H1 (cell line): ENCODE measurements around the gene NKIRAS2. TPM values are rescaled to one million over a fixed set of nuclear protein-coding genes. Genes with fewer than 3 reads are reported as not detected.

Experiments used
- CTCF ChIA-PET: fragments of 300-600 bp; sonication (Branson Sonifier 250); formaldehyde crosslinking; loops from one replicate; lab custom pipeline; 2021; ENCODE audit not compliant: partially characterized antibody; lab: Charles Lee
- POLR2A ChIA-PET: fragments of 300-600 bp; sonication (Branson Sonifier 250); formaldehyde crosslinking; loops from one replicate; lab custom pipeline; 2021; ENCODE audit warnings: inconsistent platforms; ENCODE audit not compliant: partially characterized antibody; lab: Charles Lee
- DNase-seq, 2 experiments: peaks; one replicate each; pipeline versions ENCODE4 v3.0.0 to v3.0.0-alpha.2; 2010 to 2022; ENCODE audit warnings: low spot score in 2 of 2, low read depth in 1 of 2, mixed read lengths in 1 of 2
- FAIRE-seq: peaks from 2 replicates; lab custom pipeline; 2011; peaks lifted over from hg19 to GRCh38; lab: Jason Lieb, UNC
- H2AFZ ChIP-seq: 2 replicates; pipeline ENCODE4 v1.8.1; 2012; ENCODE audit warnings: low read length, inconsistent platforms
- H2AK5ac ChIP-seq: 2 replicates; pipeline ENCODE4 v1.6.1; 2013; ENCODE audit warnings: low read depth, low read length
- H2BK120ac ChIP-seq: replicated peaks from 2 replicates; pipeline ENCODE3; 2013; ENCODE audit warnings: low read depth, low read length, inconsistent platforms
- H2BK12ac ChIP-seq: 2 replicates; pipeline ENCODE4 v1.6.1; 2013; ENCODE audit warnings: low read depth, low read length
- H2BK15ac ChIP-seq: 2 replicates; pipeline ENCODE4 v1.6.1; 2013; ENCODE audit warnings: low read length
- H2BK20ac ChIP-seq: 2 replicates; pipeline ENCODE4 v1.6.1; 2013; ENCODE audit warnings: low read length
- H2BK5ac ChIP-seq: 2 replicates; pipeline ENCODE4 v1.6.1; 2013; ENCODE audit warnings: low read depth, low read length
- H3K14ac ChIP-seq: 2 replicates; pipeline ENCODE4 v1.6.1; 2013; ENCODE audit warnings: inconsistent platforms; ENCODE audit not compliant: insufficient read length
- H3K18ac ChIP-seq: 2 replicates; pipeline ENCODE4 v1.6.1; 2013; ENCODE audit warnings: low read length; ENCODE audit errors: extremely low read depth
- H3K23ac ChIP-seq: 2 replicates; pipeline ENCODE4 v1.6.1; 2013; ENCODE audit warnings: inconsistent platforms; ENCODE audit not compliant: insufficient read length
- H3K23me2 ChIP-seq: 2 replicates; pipeline ENCODE4 v1.6.1; 2013; ENCODE audit warnings: low read depth, low read length
- H3K27ac ChIP-seq: 2 replicates; pipeline ENCODE4 v1.6.1; 2011; ENCODE audit warnings: low read depth, low read length, inconsistent platforms
- H3K27me3 ChIP-seq, 4 experiments: replicated peaks in 1 of 4; 1 replicate in 1 of 4; 2 replicates in 3 of 4; pipeline versions ENCODE4 v1.6.1 to v1.8.1; 2011 to 2013; ENCODE audit warnings: low read length in 3 of 4, mild to moderate bottlenecking in 3 of 4, inconsistent platforms in 2 of 4, mixed read lengths in 2 of 4, moderate library complexity in 1 of 4; ENCODE audit not compliant: control insufficient read depth in 3 of 4, insufficient read depth in 3 of 4; ENCODE audit errors: extremely low read depth in 1 of 4
- H3K36me3 ChIP-seq, 4 experiments: 2 replicates each; pipeline versions ENCODE4 v1.6.1 to v1.8.1; 2011 to 2013; ENCODE audit warnings: mild to moderate bottlenecking in 4 of 4, low read length in 3 of 4, moderate library complexity in 2 of 4, control low read depth in 1 of 4, inconsistent platforms in 1 of 4; ENCODE audit not compliant: insufficient read depth in 4 of 4, control insufficient read depth in 2 of 4
- H3K4ac ChIP-seq: replicated peaks from 2 replicates; pipeline ENCODE3; 2013; ENCODE audit warnings: low read length, low read depth, mixed read lengths, inconsistent platforms; ENCODE audit not compliant: insufficient read length
- H3K4me1 ChIP-seq, 4 experiments: replicated peaks in 1 of 4; 1 replicate in 1 of 4; 2 replicates in 3 of 4; pipeline versions ENCODE4 v1.6.1 to v1.8.1; 2011 to 2013; ENCODE audit warnings: low read length in 3 of 4, inconsistent platforms in 2 of 4, mixed read lengths in 1 of 4; ENCODE audit not compliant: insufficient read depth in 4 of 4, control insufficient read depth in 3 of 4
- H3K4me2 ChIP-seq, 2 experiments: 2 replicates each; pipeline versions ENCODE4 v1.6.1 to v1.8.1; 2011 to 2013; ENCODE audit warnings: low read depth in 2 of 2, low read length in 2 of 2, control low read depth in 1 of 2, inconsistent platforms in 1 of 2, mild to moderate bottlenecking in 1 of 2; ENCODE audit not compliant: insufficient read depth in 1 of 2
- H3K4me3 ChIP-seq, 4 experiments: fragments of 200-600, 300-600 bp in 1 of 4; sonication (generic), shearing (Covaris generic), sonication (Bioruptor Twin) in 1 of 4; 2 replicates each; pipeline versions ENCODE4 v1.5.1 to v1.8.1; 2011 to 2016; ENCODE audit warnings: low read length in 4 of 4, low read depth in 3 of 4, control low read depth in 2 of 4, inconsistent platforms in 2 of 4, mild to moderate bottlenecking in 2 of 4, mixed read lengths in 1 of 4, moderate library complexity in 1 of 4; ENCODE audit not compliant: insufficient read depth in 2 of 4; ENCODE audit errors: extremely low read depth in 1 of 4
- H3K56ac ChIP-seq: replicated peaks from 2 replicates; pipeline ENCODE3; 2013; ENCODE audit warnings: low read depth, mild to moderate bottlenecking, mixed read lengths, low read length, inconsistent platforms; ENCODE audit not compliant: insufficient read length
- H3K79me1 ChIP-seq: 2 replicates; pipeline ENCODE4 v1.6.1; 2013; ENCODE audit warnings: low read depth, low read length, control low read depth
- H3K79me2 ChIP-seq, 2 experiments: 2 replicates each; pipeline versions ENCODE4 v1.6.1 to v1.8.1; 2012 to 2013; ENCODE audit warnings: low read length in 2 of 2, mild to moderate bottlenecking in 2 of 2, inconsistent platforms in 1 of 2; ENCODE audit not compliant: insufficient read depth in 2 of 2, control insufficient read depth in 1 of 2
- H3K9ac ChIP-seq, 4 experiments: replicated peaks in 1 of 4; 1 replicate in 1 of 4; 2 replicates in 3 of 4; pipeline versions ENCODE4 v1.6.1 to v1.8.1; 2011 to 2013; ENCODE audit warnings: low read depth in 3 of 4, low read length in 3 of 4, control low read depth in 2 of 4, mild to moderate bottlenecking in 2 of 4, moderate library complexity in 2 of 4, inconsistent platforms in 1 of 4; ENCODE audit errors: extremely low read depth in 1 of 4
- H3K9me3 ChIP-seq, 2 experiments: 2 replicates each; pipeline versions ENCODE4 v1.6.1 to v1.8.1; 2012 to 2013; ENCODE audit warnings: mild to moderate bottlenecking in 2 of 2, moderate library complexity in 2 of 2, control low read depth in 1 of 2, inconsistent platforms in 1 of 2, low read depth in 1 of 2, low read length in 1 of 2, mixed read lengths in 1 of 2; ENCODE audit not compliant: insufficient read depth in 2 of 2
- H4K20me1 ChIP-seq, 2 experiments: replicated peaks in 1 of 2; 2 replicates each; pipeline versions ENCODE3 to v1.8.1; 2011 to 2013; ENCODE audit warnings: inconsistent platforms in 2 of 2, low read length in 2 of 2, mild to moderate bottlenecking in 1 of 2; ENCODE audit not compliant: insufficient read depth in 2 of 2, control insufficient read depth in 1 of 2
- H4K5ac ChIP-seq: 2 replicates; pipeline ENCODE4 v1.6.1; 2013; ENCODE audit warnings: low read length, low read depth, mixed read lengths, inconsistent platforms; ENCODE audit not compliant: insufficient read length
- H4K8ac ChIP-seq: 2 replicates; pipeline ENCODE4 v1.8.0; 2013; ENCODE audit warnings: mild to moderate bottlenecking, moderate library complexity, low read length, inconsistent platforms; ENCODE audit not compliant: insufficient read depth; ENCODE audit errors: extremely low read depth
- H4K91ac ChIP-seq: replicated peaks from 2 replicates; pipeline ENCODE3; 2013; ENCODE audit warnings: low read length, mixed read lengths, inconsistent platforms; ENCODE audit not compliant: insufficient read length
- CBX5 ChIP-seq: fragments of 300-800, 300-1000 bp; sonication (generic); IDR thresholded peaks from 2 replicates; pipeline ENCODE4 v1.7.1; 2016; ENCODE audit warnings: antibody characterized with exemption, low read length, low read depth
- EZH2 ChIP-seq: fragments of 200-600 bp; sonication (generic); IDR thresholded peaks from 2 replicates; pipeline ENCODE4 v1.7.1; 2012; ENCODE audit warnings: low read depth, mild to moderate bottlenecking, moderate library complexity, low read length, inconsistent platforms; ENCODE audit not compliant: severe bottlenecking
- KDM5A ChIP-seq: fragments of 200-600 bp; IDR thresholded peaks from 2 replicates; pipeline ENCODE4 v1.7.1; 2012; ENCODE audit warnings: mild to moderate bottlenecking, low read length, inconsistent platforms, mixed read lengths
- NANOG ChIP-seq: IDR thresholded peaks from 2 replicates; pipeline ENCODE4 v1.6.1; 2011; ENCODE audit warnings: low read length, low read depth, mild to moderate bottlenecking, inconsistent platforms; ENCODE audit not compliant: insufficient read depth, poor library complexity, severe bottlenecking
- PHF8 ChIP-seq: fragments of 200-600 bp; sonication (generic); conservative IDR thresholded peaks from 2 replicates; pipeline ENCODE4 v1.7.1; 2012; ENCODE audit warnings: low read depth, mild to moderate bottlenecking, inconsistent platforms, low read length, moderate library complexity
- RAD21 ChIP-seq, 2 experiments: IDR thresholded peaks in 1 of 2; conservative IDR thresholded peaks in 1 of 2; 2 replicates each; pipeline ENCODE4 v1.6.1; 2011; ENCODE audit warnings: low read depth in 2 of 2, low read length in 2 of 2, improper control_type of control experiment in 1 of 2, inconsistent platforms in 1 of 2, mild to moderate bottlenecking in 1 of 2, moderate library complexity in 1 of 2
- SP1 ChIP-seq: IDR thresholded peaks from 2 replicates; pipeline ENCODE4 v1.6.1; 2011; ENCODE audit warnings: low read depth, low read length
- WGBS, 2 experiments: shearing (Covaris generic) in 1 of 2; methylation state at CpG; one replicate each; pipeline versions ENCODE4 v1.1.6 to v1.1.7; 2013 to 2015; ENCODE audit warnings: low lambda C conversion rate in 2 of 2, mixed read lengths in 2 of 2, inconsistent platforms in 1 of 2, low coverage in 1 of 2, missing lambda C conversion rate in 1 of 2; ENCODE audit not compliant: insufficient replicate concordance in 2 of 2, insufficient coverage in 1 of 2, insufficient read length in 1 of 2; ENCODE audit errors: extremely low coverage in 1 of 2, missing lambda C conversion rate in 1 of 2; 5-methylcytosine and 5-hydroxymethylcytosine counted together
- polyA plus RNA-seq, 7 experiments: library from polyadenylated mRNA; depleted of rRNA in 3 of 7; stranded (reverse) in 5 of 7; unstranded in 2 of 7; fragments of >200 nt in 5 of 7; fragments of 200-250 nt in 2 of 7; gene quantifications; 1 replicate in 5 of 7; 2 replicates in 1 of 7; 4 replicates in 1 of 7; pipeline versions ENCODE4 v1.2.1 to v1.2.3, GENCODE V29; 2011 to 2013; ENCODE audit warnings: missing spikeins in 2 of 7, mixed read lengths in 2 of 7
- total RNA-seq: library from RNA; stranded (reverse); fragmentation: NEBNext Ultra II Directional; extraction: Animal tissue kit (Norgen Biotek cat#: 25700); gene quantifications from 2 replicates; pipeline ENCODE4 v1.2.1, GENCODE V29; 2021

Gene NKIRAS2
- total and polyA plus RNA-seq, 2 of the 8 experiments (the other 6 are each of a cell fraction or from before 2014, with no cell fraction given), result 34.5 to 51.1 TPM

DNA sequence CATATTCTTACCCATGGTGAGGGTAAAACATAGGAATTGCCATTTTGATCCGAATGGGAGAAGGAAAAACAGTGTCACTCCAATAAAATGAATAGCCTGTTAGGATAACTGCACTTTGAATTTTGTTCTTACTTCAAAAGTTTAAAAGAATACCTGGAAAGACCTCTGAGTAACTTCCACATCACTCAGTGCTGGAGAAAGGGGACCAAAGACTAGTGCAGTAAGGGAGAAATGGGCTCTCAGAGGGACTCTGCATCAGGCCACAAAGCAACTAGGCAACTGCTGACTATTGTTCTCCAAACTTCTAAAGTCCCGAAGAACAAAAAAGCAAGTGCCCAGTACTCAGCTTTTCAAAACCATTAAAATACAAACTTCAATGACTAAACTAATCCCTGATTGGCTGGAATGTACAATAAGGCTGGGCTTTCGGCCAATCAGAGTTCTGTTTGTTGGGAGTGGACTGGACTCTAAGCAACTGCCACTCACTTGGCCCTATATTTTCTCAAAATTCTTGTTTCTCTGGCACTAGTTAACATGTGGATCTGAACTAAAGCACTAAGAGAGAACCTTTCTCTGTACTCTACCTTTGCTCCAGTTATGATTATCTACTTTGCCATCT, 8.9 kb upstream of the NKIRAS2 start:
- Histone ChIP-seq H4K8ac (no peak overlapping the region), H3K14ac (no peak overlapping the region), H2AFZ (no peak overlapping the region), H4K5ac (no peak overlapping the region), H3K79me2 (peaks cover 50 to 98% of the 10 kb centered on the region in 2 experiments), H2BK20ac (no peak overlapping the region), H3K27me3 (no peaks in the 10 kb centered on the region), H3K79me1 (no peaks in the 10 kb centered on the region; the same call in 1 of the 2 replicates), H3K4ac (no peak overlapping the region), H3K23ac (no peak overlapping the region), H4K91ac (no peak overlapping the region), H3K23me2 (peaks cover under 1% of the 10 kb centered on the region; the same call in 1 of the 2 replicates), H3K4me2 (no peak overlapping the region), H3K18ac (no peak overlapping the region), H2BK5ac (no peak overlapping the region), H2BK15ac (no peak overlapping the region), H3K9me3 (no peaks in the 10 kb centered on the region), H3K36me3 (peaks cover 0 to 4% (median 0%) of the 10 kb centered on the region in 4 experiments; a peak in 1 of 8 replicates), H2BK12ac (peak overlapping the region; percentile 80; the same call in 1 of the 2 replicates), H3K4me1 (peaks cover 6 to 19% (median 12%) of the 10 kb centered on the region in 4 experiments), H3K4me3 (no peak overlapping the region), H2AK5ac (no peak overlapping the region; the same call in 1 of the 2 replicates), H3K9ac (no peak overlapping the region), H3K27ac (peak overlapping the region; percentile 64), H4K20me1 (peaks cover 2 to 8% of the 10 kb centered on the region in 2 experiments), H2BK120ac (no peak overlapping the region), H3K56ac (no peak overlapping the region)
- ChIA-PET CTCF (interaction anchor here (1.3 to 12.0 kb wide), 4 partner anchors 10 to 43 kb away, joined by 3 to 112 read pairs (median 9); partner anchors contain the start of gene NKIRAS2), POLR2A (interaction anchor here (0.6 to 2.6 kb wide), 8 partner anchors 8 to 100 kb away, joined by 3 to 8 read pairs (median 3); partner anchors contain the start of genes ACLY, NKIRAS2 and ZNF385C)
- no peak for DNase-seq
- FAIRE-seq, result no peak
- 90% methylated on average over 3 of the region's 3 CpGs; no CpG with 5 or more reads in 1 of the 2 experiments for WGBS, 2 experiments
- peak; percentile 75 for TF ChIP-seq NANOG
- no peak for TF ChIP-seq PHF8
- no peak for TF ChIP-seq CBX5
- 0 out of 2 replicates have a peak, but pooled peaks have one; percentile 29 for TF ChIP-seq SP1
- TF ChIP-seq KDM5A, result no peak
- no peak for TF ChIP-seq RAD21 (IDR thresholded peaks at IDR 0.05 in 1 of 2, conservative IDR thresholded peaks at IDR 0.05 in 1 of 2; ENCODE audit: low read depth in 2 of 2, low read length in 2 of 2)
- TF ChIP-seq EZH2, result no peak
